Activated CD8-positive, alpha-beta memory T cell treated with anti-CD3 and anti-CD28 coated beads for 4 hours (primary cell): ENCODE data around the gene BLOC1S4.
"Not testable (repeated sequence)": the region's sequence is repeated elsewhere in the genome, so short reads cannot be mapped to it uniquely, and the experiment has no call there.

Source experiments
- DNase-seq, 2 donors: peaks; one replicate each; pipeline ENCODE4 v3.0.0-alpha.2; 2020; ENCODE audit warnings: low read depth in 2 of 2

The BLOC1S4 gene

DNA sequence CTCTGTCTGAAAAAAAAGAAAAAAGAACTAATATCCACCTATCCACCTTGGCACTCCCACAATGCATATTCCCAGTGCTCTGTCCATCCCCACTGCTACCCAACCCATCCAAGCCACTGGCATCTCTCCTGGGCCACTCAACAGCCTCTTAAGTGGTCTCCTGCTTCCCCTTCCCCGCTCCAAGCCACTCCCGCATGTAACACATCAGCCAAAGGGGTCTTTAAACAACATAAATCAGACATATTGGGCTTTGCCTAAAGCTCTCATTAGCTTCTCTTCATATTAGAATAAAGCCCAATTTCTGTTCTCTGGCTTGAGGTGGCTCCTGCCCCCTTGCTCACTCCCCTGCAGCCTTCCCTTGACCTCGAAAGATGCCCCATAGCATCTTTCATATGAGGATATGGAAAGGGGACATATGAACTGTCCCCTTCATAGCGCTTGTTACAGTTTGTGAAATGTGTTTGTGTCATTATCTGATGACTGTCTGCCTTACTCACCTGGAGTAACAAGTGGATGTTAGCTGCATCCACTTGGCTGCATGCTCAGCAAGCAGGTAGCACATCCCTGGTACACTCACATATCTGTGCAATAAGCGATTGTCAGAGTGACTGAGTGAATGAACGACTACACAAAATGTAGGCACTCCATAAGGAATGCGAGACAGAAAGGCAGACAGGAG is 3.1 kb downstream of the BLOC1S4 start:
- DNase-seq, result no peak

DNA sequence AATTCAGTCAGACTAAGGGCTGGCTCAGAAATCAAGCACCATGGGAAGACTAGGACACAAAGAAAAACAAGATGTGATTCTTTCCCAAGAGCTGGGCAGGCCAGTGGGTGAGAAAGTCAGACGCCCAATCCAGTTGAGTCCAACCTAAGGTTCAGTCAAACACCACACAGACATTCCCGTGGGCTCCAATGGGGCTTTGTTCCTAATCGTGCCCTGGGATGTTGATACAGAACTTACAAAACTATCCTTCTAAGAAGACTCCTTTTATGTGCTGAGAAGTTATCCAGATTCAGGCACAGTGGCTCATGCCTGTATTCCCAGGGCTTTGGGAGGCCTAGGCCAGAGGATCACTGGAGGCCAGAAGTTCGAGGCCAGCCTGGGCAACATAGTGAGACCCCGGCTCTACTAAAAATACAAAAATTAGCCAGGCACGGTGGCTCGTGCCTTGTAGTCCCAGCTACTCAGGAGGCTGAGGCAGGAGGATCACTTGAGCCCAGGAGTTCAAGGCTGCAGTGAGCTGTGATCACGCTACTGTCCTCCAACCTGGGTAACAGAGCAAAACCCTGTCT is 3.7 kb downstream of the BLOC1S4 start:
- no peak for DNase-seq

DNA sequence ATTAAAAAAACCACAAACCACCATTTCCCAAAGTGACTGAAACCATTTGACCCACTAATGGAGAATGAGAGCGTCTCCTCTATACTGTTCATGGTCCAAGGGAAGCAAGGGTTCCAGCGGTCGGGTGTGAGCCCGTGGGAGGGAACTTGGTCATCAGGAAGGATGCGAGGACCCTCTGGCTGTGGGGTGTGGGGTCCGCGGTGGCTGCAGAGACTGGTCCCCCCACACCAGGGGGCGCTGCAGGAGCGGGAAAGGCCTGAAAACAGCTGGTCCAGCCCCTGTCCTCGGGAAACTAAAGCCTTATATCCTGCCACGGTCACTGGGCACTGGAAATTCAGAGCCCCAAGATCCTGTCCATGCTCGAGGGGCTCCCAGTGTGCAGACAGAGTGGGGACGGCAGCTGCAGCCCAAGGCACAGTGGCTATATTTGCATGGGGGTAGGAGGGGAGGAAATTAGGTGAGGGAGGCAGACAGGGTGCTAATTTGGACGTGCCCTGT is 4.3 kb downstream of the BLOC1S4 start:
- DNase-seq, result peak; percentile 60 to 71

DNA sequence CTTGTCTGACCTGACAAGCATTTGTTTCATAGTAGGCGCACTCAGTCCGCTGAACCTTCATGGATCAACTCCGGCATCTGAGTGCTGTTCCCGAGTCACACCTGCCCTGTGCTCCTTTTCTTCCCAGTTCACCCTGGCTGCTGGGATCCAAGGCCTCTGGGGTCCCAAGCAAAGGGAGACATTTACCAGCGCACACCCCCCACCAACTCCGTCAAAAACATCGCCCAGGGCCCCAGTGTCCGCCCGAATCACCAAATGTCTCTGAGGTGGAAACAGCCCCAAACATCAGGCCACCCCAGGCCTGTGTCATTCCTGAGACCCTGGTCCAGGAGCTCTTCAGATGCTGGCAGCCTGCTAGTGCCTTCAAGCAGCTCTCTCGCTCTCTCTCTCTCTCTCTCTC is 5.1 kb downstream of the BLOC1S4 start:
- no peak for DNase-seq

DNA sequence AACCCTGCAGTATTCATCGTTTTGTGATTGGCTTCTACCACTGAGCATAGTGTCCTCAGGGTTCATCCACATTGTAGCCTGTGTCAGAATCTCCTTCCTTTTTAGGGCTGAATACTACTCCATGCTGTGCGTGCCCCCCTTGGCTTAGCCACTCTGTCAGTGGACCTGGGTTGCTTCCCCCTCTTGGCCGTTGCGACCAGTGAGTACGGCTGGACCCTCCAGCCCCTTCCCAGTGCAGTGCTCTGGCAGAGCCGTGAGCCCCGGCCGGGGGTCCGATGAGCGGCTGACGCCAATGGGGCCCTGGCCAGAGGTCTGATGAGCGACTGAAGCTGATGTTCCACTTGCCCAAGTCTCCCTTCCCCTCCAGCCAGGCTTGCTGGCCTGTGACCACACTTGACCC is 6.9 kb downstream of the BLOC1S4 start:
- no peak for DNase-seq

DNA sequence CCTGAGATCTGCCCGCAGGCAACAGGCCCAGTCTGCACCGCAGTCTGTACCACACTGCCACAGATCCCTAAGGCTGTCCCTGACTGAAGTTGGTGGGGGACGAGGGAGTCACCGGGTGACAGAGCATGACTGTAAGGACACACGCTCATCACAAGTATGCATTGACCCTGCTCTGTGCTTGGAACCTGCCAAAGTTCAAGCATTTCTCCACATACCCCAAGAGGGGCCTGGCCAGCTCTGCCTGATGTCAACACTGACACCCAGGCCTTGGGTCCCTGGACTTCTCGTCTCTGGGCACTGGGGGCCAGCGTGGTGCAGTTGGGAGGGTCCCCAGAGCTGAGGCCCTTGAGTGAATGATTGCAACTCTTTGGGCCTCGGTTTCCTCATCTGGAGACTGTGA is 7.9 kb downstream of the BLOC1S4 start:
- DNase-seq, result no peak

DNA sequence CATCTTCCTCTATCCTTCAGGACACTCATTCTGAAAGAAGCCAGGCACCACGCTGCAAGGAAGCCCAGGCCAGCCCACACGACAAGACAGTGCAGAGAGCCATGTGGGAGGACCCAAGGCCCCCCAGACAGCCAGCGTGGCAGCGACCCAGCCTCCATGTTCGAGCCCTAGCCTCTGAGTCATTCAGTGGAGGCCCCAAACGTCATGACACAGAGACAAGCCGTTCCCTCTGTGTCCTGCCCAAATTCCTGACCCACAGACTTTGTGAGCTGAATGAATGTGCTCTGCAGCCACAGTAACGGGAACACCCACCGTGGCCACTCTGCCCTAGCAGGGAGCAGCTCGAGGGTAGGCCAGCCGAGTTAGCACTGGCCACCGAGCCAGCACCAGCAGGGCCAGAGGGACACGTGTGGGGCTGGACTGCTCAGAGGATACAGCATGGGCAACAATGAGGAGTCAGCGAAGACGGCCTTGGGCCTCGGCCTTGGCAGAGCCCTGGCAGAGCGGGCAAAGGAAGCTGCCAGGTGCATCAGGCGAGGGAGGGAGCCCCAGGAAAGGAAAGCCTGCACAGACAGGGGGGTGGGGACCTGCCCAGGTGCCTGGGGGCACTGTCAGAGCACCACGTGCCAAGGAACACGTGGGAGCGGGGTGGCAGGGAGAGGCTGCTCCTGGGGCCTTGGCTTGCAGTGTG is 8.6 kb downstream of the BLOC1S4 start:
- no peak for DNase-seq

DNA sequence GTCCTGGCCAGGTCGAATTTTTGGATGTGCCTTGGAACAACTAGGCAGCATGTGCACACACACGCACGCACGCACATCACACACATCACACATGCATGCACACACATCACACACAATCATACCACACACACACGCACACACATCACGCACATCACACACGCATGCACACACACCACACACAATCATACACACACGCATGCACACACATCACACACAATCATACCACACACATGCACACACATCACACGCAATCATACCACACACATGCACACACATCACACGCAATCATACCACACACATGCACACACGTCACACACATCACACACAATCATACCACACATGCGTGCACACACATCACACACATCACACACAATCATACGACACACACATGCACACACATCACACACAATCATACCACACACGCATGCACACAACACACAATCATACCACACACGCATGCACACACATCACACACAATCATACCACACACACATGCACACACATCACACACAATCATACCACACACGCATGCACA is 9.5 kb downstream of the BLOC1S4 start:
- DNase-seq, result not testable (repeated sequence)

DNA sequence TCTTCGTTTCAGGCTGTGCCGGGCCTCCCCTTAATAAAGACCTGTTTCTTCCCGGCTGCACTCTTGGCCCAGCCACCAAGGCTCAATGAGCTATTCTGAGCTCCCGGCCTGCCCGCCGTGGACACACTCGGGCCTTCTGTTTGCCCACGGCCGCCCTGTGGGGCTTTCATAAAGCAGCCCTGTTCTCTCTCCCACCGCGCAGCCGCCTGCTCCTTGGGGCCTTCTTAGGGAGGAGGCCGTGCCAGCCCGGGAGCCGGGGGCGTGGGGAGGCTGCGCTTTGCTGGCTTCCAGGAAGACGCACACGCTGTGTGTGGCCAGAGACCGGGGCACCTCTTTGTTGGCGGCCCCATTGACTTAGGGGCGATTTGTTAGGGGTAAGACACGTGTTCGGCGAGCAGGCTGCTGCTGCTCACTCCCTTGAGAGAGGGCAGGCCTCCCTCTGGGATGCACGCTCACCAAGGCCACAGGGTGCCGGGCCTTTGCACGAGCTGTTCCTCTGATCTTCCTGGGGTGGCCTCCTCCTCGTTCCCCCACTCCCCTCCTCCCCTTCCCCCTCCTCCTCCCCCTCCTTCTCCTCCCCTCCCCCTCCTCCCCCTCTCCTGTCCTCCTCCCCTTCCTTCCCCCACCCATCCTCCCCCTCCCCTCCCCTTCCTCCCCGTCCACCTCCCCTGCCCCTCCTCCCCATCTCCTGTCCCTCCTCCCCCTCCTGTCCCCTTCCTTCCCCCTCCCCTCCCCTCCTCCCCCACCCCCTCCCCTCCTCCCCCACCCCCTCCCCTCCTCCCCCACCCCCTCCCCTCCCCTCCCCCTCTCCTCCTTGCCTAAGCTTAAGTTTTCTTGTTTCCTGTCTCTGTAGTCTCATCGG is 11.3 kb downstream of the BLOC1S4 start:
- DNase-seq, result no peak

DNA sequence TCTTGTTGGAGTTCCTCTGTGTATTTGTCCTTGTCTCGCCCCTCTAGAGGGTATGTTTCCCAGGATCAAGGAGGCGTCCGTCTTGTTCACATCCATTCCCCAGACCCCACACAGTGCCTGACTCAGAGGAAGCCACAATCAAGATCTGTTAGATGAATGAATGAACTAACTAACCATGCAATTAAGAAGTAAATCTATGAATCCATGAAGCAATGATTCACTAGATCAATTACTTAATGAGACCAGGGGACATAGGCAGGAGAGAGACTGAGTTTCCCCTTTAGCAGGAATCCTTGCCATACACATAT is 11.9 kb downstream of the BLOC1S4 start:
- no peak for DNase-seq

DNA sequence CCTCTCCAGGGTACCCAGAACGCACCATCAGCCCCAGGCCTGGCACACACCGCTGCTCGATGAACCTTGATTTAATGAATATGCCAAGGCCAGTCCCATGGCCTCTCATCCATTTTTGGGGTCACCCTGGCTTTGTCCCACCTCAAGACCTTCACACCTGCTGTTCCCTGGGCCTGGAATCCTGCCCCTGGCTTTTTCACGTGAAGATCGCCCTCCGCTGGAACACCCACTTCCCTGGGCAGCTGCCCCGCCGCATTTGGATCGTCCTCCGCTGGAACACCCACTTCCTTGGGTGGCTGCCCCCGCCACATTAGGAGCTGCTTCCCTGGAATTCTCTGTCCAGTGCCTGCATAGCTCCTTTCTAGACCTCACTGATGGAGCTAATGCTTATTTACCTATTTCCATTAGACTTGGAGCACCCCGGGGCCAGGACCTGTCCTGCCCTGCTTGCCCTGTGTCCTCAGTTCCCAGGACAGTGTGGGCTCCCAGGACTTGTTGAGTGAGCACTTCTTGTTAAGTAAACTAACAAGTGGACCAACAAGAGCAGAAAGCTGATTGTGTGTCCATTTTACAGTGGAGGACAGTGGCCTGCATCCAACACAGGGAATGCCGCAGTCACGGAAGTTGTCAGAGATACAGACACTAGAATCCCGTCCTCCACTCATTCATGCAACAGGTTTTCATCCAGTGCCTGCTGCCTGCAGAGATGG is 12.5 kb downstream of the BLOC1S4 start:
- no peak for DNase-seq

DNA sequence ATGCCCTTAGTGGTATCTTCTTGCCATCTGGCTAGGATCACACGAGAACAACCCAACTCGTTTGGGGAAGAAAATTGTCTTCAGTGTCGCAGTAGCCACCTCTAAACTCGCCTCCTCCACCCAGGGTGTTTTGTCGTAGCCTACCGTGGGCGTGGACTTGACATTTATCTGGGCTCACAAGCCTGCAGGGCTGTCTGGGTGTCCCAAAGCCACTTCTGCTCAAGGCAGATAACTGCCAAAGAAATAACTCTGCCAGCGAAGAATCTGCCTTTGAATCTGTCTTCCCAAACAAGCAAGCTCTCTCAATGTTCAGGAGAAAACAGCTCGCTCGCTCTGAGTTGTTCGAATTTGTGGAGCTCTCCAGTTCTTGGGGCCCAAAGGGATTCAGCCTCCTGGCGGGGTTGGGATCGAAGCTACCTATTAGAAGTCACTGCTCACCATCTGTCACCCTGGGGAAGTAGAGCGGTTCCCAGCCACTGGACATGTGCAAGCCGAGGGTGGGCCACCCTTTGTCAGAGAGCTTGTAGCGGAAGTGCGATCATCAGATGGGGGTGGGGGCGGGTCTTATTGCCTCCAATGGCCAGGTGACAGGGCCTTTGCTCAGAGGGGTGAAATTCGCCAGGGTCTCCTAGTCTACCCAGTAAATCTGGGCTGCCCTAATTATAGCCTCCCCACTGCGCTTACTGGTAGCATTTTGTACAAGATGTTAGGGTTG is 14.8 kb downstream of the BLOC1S4 start:
- no peak for DNase-seq

DNA sequence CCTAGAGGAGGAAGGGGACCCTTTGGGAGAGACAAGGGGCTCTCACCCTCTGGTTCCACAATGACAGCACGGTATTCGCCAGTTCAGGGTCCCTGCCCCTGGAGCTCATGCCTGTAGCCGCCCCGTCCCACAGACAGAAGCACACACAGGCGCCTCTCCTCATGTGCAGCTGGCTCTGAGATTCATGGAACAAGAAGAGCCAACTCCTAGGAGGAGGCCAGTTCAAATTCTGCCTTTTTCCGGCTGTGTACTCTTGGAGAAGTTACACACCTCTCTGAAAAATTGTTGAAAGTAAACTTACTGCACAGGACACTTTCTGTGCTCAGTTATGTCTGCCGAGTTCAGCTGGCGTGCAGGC is 15.3 kb downstream of the BLOC1S4 start:
- DNase-seq, result no peak

DNA sequence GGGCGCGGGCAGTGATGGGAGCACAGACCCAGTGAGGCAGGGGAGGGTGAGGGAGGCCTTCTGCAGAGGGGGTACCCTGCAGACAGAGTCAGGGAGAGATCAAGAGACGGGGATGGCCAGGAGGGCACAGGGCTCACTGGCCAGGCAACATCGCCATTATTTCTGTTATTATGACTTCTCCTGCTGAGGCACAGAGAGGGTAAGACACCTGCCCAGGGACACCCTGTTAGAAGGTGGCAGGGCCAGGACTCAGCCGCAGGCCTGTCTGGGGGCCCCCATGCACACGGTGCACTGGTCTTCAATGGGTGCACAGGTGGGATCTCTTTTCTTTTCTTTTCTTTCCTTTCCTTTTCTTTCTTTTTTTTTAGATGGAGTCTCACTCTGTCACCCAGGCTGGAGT is 15.8 kb downstream of the BLOC1S4 start:
- DNase-seq, result no peak

DNA sequence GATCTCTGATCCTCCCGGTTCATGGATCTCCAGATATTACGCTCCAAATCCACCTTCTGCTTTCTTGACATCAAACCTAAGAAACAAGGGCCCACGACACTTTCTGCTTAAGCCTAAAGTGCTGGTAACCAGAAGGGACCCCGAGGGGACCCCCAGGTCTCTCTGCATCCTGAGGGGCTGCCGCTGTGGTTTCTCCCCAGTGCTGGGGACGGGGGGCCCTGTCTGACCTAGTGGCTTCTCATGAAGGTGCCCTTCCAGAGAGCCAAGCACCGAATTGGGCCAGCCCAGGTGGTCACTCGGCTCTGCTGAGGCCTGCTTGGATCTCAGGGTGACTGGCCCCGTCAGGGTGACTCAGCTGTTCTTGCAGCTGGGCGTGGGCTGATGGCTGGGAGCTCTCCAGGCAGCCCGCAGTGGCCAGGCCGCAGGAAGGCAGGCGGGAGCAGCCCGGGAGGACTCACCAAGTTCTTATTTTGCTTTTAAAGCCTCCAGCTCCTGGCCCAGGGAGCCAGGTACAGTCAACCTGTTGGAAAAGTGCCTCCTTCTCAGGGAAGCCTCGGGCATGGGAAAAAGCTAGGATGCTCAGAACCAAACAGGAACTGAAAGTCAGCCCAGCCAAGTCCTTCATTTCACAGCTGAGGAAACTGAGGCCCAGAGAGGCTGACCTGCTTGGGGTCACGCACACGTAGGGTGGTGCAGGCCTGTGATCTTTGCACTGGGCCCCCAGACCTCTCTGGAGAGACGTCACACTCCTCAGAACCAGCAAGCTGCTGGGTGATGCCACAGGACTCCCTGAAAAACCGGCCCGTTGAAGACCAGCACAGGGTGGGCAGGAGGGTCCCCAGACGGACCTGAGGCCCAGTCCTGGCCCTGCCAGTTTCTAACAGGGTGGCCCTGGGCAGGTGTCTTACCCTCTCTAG is 16.7 kb downstream of the BLOC1S4 start:
- DNase-seq, result no peak

DNA sequence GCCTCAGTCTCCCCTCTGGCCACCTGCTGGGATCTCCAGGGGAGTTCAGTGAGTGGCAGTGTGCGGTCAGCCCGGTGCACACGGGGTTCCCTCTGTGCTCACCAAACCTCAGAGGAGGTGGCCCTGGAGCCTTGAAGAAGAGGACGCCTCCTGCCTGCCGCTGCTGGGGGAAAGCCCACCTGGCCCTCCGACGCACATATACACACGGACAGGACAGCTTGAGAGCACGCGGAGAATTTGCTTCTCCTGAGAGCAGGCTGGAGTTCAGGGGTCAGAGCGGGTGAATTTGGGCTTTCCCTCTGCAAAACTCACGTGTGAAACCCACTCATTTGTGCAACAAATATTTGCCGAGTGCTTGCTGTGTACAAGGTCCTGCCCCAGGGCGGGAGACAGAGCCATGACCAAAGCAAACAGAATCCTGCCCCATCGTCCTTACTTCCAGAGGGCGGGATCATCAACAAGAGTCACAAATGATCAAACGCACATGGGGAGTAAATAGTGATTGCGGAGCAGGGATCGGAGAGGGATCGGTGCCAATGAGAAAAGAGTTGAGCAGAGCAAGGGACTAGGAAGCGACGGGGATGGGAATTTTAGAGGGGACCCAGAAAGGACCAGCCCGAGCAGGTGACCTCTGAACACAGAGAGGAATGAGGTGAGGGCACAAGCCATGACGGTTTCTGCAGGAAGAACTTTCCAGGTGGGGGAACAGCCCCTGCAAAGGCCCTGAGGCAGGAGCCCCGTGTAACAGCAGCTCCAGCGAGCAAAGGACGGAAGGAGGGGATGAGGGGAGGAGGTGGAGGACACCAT is 17.6 kb downstream of the BLOC1S4 start:
- DNase-seq, result no peak

DNA sequence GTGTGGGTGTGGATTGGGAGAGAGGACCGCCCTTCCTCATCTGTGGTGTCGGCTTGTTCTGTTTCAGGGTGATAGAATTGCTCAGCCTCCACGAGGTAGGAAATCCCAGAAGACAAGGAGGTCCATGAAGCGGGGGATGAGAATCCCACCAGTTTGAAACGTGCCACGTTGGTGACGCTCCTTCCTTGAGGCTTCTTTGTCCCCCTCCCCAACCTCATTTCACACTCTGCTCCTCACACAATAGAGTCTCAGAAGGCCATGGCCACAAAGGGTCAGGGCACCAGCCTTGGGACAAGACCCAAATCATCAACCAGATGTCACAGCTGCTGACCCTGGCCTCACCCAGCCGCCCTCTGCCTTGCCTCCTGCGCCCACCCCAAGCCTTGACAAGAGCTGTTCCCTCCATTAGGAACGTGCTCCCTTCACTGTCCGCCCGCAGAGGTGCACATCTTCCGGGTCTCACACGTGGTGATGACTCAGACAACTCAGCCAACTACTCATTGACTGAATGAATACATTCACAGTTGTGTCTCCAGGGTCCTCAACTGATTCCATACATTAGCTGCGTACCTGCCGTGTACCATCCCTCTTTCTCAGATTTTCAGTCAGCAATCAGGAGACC is 18.3 kb downstream of the BLOC1S4 start:
- DNase-seq, result no peak

DNA sequence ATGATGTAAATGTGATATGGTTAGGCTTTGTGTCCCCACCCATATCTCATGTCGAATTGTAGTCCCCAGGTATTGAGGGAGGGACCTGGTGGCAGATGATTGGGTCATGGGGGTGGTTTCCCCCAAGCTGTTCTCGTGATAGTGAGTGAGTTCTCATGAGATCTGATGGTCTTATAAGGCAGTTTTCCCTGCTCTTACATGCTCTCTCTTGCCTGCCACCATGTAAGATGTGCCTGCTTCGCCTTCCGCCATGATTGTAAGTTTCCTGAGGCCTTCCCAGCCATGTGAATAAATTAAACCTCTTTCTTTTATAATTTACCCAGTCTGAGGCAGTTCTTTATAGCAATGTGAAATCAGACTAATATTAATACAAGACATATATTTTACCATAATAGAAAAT is 23.9 kb downstream of the BLOC1S4 start:
- no peak for DNase-seq

DNA sequence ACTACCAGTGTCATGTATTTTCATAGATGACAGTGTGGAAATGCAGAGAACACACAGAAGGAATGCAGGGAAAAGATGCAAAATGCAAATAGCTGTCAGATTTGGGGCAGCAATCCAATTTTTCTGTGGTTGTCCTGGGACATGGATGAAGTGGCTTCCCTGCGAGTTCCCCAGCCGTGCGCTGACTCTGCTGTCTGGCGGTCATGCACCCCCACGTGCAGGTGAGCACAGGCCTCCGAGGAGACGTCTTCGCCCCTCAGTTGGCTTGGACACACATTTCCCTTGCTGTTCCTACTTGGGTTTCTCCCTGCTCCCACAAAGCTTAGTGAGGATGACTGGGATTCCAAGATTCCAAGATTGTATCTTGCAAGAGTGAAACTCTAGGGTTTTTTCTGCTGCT is 24.4 kb downstream of the BLOC1S4 start:
- DNase-seq, result no peak
